ENCODE results near the gene UGCG.

UGCG gene

GRCh38 chr9:111895996-111896941 lies at the start of gene UGCG:
Gene UGCG (plus strand): TSS chr9:111896814. CDS start chr9:111897216, 402 bp downstream.
- in situ Hi-C loops (cut with HindIII; ENCODE audit: low sequenced_read_pairs): no loop called here
- DNase-seq (ENCODE audit: low read depth, low spot score): peak; percentile 92
- peak within 1 kb of the TSS; percentile 89 for H3K4me3 ChIP-seq (ENCODE audit: low read depth, low read length)
- no peak for TF ChIP-seq CTCF (IDR thresholded peaks at IDR 0.05; ENCODE audit: low read depth, low read length)

DNA sequence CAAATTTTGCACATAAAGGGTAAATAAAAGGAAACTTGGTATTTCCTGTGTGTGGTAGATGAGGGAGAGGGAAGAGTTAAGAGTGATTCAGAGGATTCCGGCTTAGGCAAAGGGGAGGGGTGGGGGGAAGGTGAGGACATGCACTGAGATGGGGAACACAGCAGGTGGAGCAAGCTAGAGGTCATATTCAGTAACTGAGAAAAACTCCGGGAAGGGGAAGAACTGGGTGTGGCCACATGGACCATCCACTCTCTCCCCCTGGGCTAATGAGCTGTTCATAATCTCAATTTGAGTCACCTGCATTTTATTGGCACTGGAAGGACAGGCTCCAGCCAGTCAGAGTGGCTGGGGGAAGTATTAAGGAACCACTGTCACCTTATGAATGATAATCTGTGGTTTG lies 45.1 kb upstream of the UGCG start:
- peak; percentile 27 for DNase-seq (ENCODE audit: low read depth, low spot score)
- H3K4me3 ChIP-seq (ENCODE audit: low read depth, low read length): no peak overlapping the region
- TF ChIP-seq CTCF (IDR thresholded peaks at IDR 0.05; ENCODE audit: low read depth, low read length): no peak
- in situ Hi-C loops (cut with HindIII; ENCODE audit: low sequenced_read_pairs): no loop called here

- no peak overlapping the region for H3K4me3 ChIP-seq (ENCODE audit: low read depth, low read length)
- in situ Hi-C loops (cut with HindIII; ENCODE audit: low sequenced_read_pairs): no loop called here
- TF ChIP-seq CTCF (IDR thresholded peaks at IDR 0.05; ENCODE audit: low read depth, low read length): no peak
- no peak for DNase-seq (ENCODE audit: low read depth, low spot score)
Measured at GRCh38 chr9:111852291-111852690, 44.3 kb upstream of the UGCG start.

DNA sequence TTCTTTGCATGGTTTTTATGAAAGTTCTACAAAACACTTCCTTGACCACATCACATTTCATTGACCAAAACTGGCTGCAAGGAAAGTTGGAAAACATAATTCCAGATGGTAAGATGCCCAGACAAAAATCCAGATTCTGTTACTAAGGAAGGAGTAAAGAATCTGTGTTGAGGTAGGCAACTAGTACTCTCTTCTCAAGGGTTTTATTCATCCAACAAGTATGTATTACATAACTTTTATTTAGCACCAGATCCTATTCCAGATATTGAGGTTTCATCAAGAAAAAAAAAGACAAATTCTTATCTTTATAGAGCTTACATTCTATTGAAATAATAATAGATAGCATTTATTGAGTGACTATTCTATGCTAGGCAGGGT lies 43.2 kb upstream of the UGCG start:
- no peak for DNase-seq (ENCODE audit: low read depth, low spot score)
- TF ChIP-seq CTCF (IDR thresholded peaks at IDR 0.05; ENCODE audit: low read depth, low read length): no peak
- in situ Hi-C loops (cut with HindIII; ENCODE audit: low sequenced_read_pairs): no loop called here
- H3K4me3 ChIP-seq (ENCODE audit: low read depth, low read length): no peak overlapping the region

- in situ Hi-C loops (cut with HindIII; ENCODE audit: low sequenced_read_pairs): no loop called here
- no peak for DNase-seq (ENCODE audit: low read depth, low spot score)
- H3K4me3 ChIP-seq (ENCODE audit: low read depth, low read length): no peak overlapping the region
- no peak for TF ChIP-seq CTCF (IDR thresholded peaks at IDR 0.05; ENCODE audit: low read depth, low read length)
Measured at GRCh38 chr9:111854799-111855198, 41.8 kb upstream of the UGCG start.

- in situ Hi-C loops (cut with HindIII; ENCODE audit: low sequenced_read_pairs): no loop called here
- no peak overlapping the region for H3K4me3 ChIP-seq (ENCODE audit: low read depth, low read length)
- DNase-seq (ENCODE audit: low read depth, low spot score): no peak
- TF ChIP-seq CTCF (IDR thresholded peaks at IDR 0.05; ENCODE audit: low read depth, low read length): no peak
Measured at GRCh38 chr9:111857555-111858211, 38.9 kb upstream of the UGCG start.

Data from astrocyte of the spinal cord (primary cell).